Peyer's patch (tissue), 4 donors: Measurements from ENCODE around the gene TNNT2.

Source experiments
- POLR2A ChIP-seq, 2 donors: fragments of 450-650 bp; IDR thresholded peaks; one replicate each; pipeline ENCODE4 v1.5.1; 2017; ENCODE audit warnings: antibody characterized with exemption in 2 of 2, mild to moderate bottlenecking in 2 of 2, moderate library complexity in 2 of 2
- TF ChIP-seq, protein P1 (sequence below), 6 experiments: fragments of 450-650 bp in 4 of 6; fragments of 200-600 bp in 2 of 6; sonication (generic) in 1 of 6; IDR thresholded peaks; one replicate each; pipeline ENCODE4 v1.5.1; 2017 to 2019; ENCODE audit warnings: antibody characterized with exemption in 6 of 6, mild to moderate bottlenecking in 3 of 6, moderate library complexity in 1 of 6

DNA sequence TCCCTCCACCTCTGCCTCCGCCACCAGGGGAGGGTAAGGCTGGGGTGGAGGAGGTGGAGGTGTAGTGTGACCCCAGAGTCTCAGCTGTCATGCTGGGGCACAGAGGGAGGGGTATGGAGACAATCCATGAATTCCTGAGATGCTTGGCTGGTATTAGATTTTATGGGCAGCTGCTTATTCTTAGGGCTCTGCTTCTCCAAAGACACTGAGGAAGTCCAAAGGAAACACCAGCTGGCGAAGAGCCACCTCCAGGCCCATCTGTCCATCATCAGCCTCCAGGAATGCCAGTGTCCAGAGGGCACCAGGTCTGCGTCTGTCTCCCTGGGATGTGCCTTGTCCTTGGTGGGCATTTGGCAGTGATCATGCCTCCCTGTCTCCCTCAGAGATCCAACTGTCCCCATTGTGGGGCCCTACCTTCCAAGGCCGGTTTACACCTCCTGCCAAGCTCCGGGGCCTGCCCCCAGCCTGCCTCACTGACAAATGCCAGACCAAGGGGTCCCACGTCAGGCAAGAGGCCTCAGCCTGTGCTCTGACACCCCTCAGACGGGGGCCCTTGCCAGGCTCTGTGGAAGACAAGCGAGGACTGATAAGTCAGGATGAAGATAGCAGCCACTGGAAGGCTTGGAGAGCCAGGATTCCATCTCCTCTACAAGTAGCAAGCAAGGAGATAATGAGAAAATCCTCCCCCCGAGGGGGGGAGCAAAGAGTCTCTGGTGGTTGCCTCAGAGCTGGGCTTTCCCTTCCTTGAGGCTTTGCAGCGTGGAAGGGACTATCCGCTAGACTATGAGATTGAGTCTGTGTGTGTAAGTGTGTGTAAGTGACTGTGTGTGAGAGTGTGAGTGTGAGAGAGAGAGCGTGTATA is 42.5 kb upstream of the TNNT2 start:
- TF ChIP-seq, protein P1, sequence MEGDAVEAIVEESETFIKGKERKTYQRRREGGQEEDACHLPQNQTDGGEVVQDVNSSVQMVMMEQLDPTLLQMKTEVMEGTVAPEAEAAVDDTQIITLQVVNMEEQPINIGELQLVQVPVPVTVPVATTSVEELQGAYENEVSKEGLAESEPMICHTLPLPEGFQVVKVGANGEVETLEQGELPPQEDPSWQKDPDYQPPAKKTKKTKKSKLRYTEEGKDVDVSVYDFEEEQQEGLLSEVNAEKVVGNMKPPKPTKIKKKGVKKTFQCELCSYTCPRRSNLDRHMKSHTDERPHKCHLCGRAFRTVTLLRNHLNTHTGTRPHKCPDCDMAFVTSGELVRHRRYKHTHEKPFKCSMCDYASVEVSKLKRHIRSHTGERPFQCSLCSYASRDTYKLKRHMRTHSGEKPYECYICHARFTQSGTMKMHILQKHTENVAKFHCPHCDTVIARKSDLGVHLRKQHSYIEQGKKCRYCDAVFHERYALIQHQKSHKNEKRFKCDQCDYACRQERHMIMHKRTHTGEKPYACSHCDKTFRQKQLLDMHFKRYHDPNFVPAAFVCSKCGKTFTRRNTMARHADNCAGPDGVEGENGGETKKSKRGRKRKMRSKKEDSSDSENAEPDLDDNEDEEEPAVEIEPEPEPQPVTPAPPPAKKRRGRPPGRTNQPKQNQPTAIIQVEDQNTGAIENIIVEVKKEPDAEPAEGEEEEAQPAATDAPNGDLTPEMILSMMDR (IDR thresholded peaks at IDR 0.05): no peak
- TF ChIP-seq POLR2A (IDR thresholded peaks at IDR 0.05): no peak
